Mesenteric fat pad (tissue), 1 donor: ENCODE measurements around the gene CBLB. TPM values are rescaled to one million over a fixed set of nuclear protein-coding genes. Genes with fewer than 3 reads are reported as not detected.

Experiments used
- DNase-seq: peaks from one replicate; pipeline ENCODE4 v3.0.0-alpha.2; 2020; ENCODE audit warnings: low spot score
- total RNA-seq: library from RNA; stranded (reverse); fragmentation: NEBNext Ultra II Directional; extraction: Animal tissue kit (Norgen Biotek cat#: 25700); gene quantifications from one replicate; pipeline ENCODE4 v1.2.1, GENCODE V29; 2021
- donor health status: DM: yes; HTN: yes; CAD: no.

The CBLB gene
- total RNA-seq, 1 donor from 2014 or later: 97.9 TPM

DNA sequence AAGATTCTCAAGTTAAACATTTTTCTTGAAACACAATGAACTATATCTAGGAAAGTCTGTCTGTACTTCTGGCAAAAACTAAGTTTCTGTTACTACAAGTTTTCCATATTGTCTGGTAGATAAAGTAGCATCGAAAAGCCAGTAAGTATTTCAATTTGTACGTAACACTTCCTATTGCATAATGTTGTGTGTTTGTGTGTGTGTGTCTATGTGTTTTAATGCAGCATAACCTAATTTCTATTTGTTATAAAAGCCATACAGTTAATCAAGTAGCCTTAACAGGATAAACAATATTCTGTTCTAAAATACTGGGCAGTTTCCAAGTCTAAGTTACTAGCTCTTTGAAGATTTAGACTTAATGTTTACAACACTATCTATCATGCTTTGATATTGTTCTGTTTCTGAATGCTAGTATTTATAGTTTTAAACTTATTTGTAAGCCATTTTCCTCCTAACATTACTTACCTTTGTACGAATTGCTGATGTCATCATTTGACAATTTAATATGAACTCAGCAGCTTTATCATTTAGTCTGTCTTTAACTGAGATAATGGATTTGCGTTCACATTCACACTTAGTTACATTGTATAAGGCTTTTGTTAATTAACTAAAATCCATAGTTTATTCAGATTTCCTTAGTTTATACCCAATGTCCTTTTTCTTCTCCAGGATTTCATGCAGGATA, 163.9 kb downstream of the CBLB start:
- no peak for DNase-seq

DNA sequence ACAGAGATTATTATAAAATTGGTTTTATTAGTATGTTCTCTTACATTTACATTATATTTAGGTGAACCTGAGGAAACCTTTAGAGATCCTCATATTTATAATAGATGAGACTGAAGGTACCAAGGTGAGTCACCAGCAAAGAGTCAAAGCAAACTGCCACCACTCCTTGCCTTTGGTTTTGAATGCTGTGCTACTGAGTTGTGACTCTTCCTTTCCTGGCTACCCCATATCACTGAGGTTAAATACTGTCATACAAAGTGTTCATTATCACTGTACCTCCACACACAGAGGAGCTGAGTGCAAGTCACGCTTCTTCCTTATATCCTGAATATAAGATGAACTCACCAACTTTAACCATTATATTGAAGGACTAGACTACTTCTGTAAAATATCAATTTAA, 168.2 kb downstream of the CBLB start:
- DNase-seq: no peak

DNA sequence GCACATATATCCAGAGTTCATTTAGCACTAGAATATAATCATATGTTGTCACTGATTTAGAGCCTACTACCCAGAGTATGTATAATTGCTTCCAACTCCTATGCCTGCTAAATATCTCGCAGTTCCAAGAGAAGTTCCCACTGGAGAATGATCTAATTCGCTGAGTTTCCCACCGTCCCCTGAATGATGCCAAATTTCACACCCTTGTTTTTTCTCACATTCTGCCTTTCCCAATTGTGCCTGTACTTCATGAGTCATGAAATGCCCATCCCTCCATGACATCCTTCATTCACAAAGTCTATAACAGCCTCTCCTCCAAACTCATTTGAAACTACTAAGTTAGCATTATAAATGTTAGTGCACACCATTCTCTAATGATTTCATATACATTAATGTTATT, 177.2 kb downstream of the CBLB start:
- no peak for DNase-seq

DNA sequence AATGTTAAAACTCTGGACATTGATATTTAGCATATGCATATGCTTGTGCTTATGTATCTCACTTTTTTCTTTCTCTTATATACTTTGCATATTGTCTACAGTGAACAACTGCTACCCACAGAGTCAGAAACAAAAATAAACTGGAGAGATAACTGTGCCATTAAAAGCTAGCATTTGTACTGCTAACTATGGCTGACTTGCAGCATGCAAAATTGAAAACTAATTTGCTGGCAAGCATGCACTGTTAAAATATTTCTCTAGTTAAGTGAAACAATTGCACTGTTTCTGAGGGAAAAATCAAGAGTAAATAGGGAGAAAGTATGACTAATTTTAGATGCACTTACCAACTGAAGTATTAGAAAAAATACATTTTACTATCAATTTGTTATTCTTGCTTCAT, 177.8 kb downstream of the CBLB start:
- DNase-seq: no peak

DNA sequence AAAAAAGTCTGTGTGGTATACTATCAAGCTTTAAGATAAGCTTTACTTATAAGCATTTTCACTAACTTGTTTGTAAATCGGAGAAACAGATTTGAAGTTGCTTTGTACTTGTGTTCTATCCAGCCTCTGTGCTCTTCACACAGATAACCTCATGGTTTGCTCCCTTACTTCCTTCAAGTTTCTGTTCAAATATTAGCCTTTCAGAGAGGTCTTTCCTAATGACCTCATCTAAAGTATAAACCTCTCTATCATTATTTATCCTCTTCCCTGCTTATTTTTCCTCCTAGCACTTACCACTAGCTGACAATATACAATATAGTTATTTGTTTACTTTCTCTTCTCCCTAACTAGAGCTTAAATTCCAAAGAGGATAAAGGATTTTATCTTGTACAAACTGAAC, 180.0 kb downstream of the CBLB start:
- DNase-seq: no peak

DNA sequence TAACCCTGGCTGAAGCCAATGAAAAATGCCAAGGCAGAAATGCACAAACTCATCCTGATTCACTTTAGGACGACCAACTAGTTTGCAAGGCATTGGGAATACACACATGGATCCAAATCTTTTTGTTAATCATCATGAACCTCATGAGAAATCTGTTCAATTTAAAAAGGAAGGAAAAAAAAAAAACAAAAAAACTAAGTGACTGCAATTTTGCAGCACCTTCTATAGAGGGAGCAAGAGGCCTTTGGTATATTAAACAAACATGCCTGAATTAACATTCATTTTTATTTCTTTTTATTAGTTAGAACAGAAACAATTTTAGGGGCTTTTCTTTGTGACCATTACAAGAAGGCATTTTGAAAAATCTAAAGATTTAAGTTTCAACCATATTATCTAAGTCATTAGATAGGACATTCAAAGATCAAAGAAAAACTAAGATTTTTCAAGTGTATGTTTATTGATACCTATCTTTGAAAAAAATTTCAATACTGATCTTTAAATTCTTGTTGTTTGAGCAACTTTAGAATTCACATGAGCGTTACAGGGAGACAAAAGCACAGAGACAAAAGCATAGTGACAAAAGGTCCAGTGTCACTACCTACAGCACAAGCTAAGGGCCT, 182.4 kb downstream of the CBLB start:
- DNase-seq: no peak

DNA sequence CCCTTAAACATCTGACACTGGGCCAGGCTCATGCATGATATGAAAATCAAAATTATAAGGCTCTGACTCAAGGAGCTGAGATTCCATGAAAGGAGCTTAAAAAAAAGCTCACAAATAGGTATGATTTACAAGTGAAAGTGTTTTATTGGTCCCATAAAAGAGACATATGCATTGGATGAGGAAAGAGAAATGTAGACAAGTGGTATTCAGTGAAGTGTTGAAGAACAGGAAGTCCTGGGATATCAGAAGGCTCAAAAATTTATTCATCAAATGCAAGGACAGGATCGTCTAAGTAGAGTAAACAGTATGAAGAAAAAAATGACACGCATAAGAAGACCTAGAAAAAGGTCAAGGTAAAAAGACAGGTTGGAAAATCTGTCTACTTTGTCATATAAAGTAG, 188.9 kb downstream of the CBLB start:
- no peak for DNase-seq

DNA sequence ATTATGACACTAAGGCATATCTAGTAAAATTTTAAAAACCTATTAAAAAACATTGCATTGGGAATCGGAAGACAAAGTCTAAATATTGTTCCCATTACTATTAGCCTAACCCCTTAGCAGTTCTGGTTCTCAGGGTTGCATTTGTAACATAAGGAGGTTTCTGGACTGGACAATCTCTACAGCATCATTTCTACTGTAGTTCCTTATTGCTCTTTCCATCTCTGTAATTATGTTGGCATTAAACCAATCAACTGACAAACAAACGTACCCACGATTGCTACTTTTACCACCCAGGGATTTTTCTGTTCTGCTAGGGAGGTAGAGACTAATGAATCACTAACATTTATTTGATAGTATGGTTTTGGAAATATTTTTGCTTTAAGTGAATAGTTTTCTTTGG, 190.8 kb downstream of the CBLB start:
- DNase-seq: no peak

DNA sequence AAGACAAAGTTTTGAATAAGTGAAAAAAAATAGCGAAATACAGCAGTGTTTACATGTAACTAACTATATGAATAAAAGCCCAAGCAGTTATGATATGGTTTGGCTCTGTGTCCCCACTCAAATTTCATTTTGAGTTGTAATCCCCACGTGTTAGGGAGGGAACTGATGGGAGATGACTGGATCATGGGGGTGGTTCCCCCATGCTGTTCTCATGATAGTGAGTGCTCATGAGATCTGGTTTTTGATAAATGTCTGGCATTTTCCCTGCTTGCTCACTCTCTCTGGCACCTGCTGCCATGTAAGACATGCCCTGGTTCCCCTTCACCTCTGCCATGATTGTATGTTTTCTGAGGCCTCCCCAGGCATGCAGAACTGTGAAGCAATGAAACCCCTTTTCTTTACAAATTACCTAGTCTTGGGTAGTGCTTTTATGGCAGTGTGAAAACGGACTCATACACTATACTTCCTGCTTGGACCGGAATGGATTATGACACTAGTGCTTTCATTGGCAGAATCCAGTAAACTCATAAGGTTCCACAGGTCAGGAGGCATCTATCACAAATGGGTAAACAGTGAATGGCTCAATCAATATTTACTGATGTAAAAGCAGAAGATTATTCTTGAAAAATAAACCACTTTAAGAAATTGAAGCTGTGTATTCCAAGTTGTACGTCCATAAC, 192.1 kb downstream of the CBLB start:
- no peak for DNase-seq

DNA sequence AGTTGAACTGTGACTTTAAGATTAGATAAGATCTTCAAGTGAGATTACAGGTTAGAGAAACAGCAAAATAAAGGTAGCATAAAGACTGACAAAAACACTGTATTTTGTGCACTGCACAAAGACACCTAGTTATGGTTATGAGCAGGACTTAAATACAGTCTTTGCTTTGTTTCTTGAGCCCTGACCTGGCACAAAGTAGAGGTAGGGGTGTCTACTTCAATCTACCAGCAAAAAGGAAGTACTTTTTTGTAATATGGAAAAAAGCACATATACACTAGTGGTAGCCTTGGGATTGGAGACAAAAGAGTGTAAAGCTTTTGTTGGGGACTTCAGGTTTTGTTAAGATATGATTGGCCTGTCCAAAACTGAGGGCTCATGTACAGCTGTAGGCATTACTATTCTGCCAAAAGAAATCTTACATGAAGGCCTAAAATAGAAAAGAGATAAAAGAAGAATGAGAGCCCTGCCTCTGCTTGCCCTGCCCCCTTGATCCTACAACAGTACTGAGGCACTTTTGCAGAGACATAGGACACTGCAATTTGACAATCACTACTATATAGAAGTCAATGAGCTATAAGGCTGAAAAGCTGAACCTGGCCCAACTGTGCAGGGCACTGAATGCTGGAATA, 194.3 kb downstream of the CBLB start:
- DNase-seq: no peak

DNA sequence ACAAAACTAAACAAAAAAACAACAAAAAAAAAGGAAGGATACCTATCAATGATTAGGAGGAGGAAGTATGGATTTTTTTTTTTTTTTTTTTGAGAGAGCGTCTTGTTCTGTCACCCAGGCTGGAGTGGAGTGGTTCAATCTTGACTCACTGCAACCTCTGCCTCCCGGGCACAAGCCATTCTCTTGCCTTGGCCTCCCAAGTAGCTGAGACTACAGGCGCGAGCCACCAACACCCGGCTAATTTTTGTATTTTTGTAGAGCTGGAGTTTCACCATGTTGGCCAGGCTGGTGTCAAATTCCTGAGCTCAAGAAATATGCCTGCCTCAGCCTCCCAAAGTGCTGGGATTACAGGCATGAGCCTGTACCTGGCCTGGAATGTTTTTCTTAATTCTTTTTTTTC, 195.8 kb downstream of the CBLB start:
- DNase-seq: no peak

DNA sequence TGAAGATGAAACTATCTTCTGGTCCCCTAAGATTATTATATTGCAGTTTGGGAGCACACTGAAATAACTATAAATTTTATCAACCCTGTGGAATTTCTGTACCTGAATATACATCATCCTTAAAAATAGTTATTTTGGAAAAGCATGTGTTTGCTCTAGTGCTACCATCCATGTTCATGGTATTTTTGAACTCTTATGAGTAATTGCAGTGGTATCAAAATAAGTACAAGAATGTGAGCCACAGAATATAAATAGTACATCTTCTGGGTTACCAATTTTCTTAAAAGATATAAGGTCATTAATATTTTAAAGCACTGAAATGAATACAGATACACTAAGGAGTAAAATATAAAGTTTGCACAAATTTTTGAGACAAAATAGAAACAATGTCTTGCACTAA, 206.5 kb downstream of the CBLB start:
- DNase-seq: no peak

DNA sequence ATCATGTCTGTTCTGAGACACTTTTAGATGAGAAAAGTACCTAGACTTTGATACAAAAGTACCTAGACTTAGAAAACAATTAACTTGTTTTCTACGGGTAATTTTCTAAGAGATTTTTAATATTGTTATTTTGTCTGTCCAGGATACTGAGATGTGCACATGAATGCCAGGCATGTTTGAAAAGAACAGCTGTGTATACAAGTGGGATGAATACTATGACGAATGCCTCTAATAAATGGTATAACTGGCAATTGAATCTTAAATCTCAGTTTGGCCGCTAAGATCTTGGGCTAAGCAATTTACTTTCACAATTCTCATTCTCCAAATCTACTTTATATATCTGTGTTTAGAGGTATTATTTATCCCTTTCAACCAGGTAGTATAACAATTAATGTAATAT, 207.4 kb downstream of the CBLB start:
- DNase-seq: no peak

DNA sequence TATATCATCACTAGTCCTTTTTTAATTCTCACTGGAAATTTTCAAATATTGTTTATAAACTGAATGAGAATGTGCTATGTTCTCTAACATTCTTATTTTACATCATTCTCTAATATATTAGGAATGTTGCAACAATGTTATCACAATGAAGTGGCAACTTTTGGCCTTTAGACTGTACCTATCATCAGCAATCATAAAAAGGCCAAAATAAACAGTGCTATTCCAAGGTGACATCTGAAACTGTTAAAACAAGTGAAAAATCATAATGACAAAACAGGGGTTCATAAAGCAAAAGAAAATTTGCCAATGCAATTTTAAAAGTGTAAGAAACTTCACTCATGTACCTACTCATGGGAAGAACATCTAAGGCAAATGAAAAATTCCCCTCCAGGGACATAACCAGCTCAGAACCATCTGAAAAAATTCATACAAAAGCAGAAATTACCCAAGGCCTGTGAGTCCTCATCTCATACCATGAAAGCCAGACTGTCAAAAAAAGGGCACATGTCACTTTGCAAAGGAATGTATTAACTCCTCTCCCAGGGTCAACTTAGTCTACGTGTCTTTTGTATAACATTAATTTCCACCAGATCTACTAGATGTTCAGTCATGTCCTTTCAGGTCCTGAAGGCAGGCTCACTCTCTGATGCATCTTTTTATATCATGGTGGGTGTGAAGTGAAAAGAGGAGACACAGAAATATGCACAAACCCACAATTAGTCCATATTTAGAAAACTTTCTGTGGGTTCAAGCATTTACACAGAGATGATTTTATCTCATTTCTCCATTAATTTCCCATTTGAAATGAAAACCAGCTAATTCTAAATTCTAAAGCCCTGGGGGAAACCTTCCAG, 211.9 kb downstream of the CBLB start:
- DNase-seq: no peak

DNA sequence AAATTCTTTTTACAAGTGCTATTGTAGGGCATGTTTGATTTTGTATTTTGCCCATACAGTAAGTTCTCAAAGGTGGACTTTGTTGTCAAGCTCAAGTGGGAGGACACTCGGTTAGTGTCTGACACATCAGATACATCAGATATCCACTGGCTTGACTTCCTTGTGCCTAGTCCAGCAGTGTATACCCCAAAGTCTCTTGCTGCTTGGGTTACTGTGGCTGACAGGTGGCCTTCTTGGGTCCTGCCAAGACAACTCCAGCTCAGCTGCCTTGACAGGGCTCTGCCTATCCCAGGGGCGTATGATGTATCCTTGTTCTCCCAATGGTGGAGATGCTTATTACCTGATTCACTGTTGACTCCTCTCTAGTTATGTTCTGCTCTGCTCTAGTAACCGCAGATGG, 214.9 kb downstream of the CBLB start:
- DNase-seq: no peak

DNA sequence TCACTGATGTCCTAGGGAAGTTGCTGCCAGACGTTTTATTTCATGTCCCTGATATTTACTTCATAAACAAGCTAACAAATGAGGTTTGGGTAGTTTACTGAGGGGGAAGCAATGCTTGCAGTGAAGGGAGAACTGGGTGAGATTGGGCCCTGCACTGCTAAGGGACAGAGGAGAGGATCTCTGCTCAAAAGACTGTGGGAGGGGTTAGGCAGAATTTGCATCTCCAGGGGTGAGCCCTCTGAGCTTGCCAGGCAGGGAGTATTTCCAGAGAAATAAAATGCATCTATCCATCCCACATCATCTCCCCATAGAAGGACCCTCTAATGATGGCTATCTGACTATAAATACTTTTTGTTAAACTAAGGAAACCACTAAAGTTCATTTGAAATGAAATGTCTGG, 215.6 kb downstream of the CBLB start:
- no peak for DNase-seq

DNA sequence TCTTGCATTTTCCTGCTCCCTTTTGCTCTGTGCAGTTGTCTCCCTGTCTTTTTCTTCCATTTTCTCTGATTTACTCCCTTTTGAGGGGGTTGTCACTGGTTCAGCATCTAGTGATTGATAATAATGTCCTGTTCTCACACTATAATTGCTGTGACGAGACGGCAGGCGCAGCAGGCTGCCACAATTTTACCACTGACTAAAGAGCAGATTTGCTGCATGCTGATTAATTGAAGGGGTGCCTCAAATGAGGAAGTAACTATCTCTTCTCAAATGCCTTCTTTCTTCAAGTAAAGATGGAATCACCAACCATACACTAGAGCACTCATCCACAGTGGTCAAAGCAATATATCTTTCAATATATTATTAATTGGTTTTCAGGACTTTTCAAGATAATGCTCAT, 219.3 kb downstream of the CBLB start:
- DNase-seq: no peak

DNA sequence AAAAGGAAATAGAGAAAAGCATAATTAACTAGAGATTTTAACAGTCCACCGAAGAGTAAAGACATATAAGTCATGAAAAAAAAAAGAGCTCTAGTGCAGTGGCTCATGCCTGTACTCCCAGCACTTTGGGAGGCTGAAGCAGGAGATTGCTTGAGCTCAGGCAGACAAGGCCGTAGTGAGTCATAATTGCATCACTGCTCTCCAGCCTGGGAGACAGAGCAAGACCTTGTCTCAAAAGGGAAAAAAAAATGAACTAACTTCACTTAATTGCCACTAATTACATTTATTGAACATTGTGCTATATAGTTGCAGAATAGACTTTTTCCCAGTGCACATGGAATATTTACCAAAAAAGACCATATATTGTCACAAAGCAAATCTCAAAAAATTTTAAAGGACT, 221.8 kb downstream of the CBLB start:
- no peak for DNase-seq

DNA sequence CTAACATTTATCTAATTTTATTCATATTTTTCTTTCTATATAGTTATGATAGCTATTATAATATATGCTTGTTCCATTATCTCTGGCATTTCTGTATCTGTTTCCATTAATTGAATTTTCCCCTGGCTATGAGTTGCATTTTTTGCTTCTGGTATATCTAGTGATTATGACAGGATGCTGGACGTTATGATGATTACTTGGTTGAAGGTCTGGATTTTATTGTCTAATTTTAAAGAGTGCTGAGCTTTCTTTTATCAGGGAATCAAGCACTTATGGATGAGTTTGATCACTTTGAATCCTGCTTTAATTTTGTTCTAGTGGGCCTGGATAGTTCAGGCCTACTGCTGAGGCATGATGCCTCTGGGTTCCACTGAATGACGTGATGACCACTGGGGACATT, 229.7 kb downstream of the CBLB start:
- DNase-seq: no peak

DNA sequence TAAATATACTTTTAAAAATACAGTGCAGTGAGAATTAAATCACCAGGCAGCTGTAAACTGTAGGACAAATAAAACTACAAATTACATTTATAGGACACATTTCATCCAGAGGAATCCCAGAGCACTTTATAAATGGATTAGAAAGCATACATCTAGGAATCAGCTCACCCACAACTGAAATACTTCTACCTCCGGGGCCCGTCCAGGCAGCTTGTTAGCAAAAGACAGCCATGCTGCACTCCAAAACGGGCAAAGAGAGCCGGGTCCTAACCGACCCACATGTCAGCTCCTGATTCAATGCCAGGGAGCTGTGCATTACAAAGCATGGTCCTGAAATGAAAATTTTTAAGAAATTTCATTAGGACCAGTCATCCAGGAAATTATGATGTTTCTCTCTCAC, 234.1 kb downstream of the CBLB start:
- DNase-seq: no peak

DNA sequence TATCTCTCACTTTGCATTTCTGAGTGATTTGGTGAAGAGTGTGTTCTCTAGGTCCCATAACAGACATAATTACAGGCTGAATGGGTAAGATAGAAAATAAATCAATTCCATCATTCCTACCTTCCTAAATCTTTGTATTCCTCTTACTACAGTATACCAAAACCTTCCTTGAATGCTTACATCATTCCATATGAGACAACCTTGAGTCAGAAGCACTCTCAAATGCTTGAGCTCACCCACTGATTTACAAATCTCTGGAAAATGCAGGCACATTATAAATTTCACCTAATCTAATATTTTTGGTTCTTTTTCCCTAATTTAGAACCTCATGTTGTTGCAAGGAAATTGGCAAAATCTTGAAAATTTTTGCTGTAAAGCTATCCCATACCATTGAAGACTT, 239.1 kb downstream of the CBLB start:
- DNase-seq: no peak

DNA sequence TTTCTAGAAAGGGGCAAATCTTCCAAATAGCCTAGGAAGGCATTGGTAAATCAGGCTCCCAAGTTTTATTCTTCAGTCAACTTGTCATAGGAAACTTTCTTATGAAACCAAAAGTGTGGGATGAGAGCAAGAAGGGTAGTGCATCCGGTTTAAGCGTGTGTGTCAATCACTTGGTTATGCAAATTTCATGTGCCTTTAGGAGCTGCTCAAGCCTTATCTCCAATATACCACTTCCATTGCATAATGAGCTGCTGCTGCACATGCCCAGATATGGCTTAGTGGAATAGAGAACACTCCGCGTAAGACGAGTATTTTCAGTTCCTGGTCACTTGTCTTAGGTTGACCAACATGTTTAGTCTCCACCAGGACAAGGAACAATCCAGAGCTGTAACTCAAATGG, 242.1 kb downstream of the CBLB start:
- DNase-seq: no peak
